Measurements from ENCODE around the gene XPC. TPM values are rescaled to one million over a fixed set of nuclear protein-coding genes. Genes with fewer than 3 reads are reported as not detected.

The XPC gene
- total RNA-seq, 1 donor = 52.1 TPM

DNA sequence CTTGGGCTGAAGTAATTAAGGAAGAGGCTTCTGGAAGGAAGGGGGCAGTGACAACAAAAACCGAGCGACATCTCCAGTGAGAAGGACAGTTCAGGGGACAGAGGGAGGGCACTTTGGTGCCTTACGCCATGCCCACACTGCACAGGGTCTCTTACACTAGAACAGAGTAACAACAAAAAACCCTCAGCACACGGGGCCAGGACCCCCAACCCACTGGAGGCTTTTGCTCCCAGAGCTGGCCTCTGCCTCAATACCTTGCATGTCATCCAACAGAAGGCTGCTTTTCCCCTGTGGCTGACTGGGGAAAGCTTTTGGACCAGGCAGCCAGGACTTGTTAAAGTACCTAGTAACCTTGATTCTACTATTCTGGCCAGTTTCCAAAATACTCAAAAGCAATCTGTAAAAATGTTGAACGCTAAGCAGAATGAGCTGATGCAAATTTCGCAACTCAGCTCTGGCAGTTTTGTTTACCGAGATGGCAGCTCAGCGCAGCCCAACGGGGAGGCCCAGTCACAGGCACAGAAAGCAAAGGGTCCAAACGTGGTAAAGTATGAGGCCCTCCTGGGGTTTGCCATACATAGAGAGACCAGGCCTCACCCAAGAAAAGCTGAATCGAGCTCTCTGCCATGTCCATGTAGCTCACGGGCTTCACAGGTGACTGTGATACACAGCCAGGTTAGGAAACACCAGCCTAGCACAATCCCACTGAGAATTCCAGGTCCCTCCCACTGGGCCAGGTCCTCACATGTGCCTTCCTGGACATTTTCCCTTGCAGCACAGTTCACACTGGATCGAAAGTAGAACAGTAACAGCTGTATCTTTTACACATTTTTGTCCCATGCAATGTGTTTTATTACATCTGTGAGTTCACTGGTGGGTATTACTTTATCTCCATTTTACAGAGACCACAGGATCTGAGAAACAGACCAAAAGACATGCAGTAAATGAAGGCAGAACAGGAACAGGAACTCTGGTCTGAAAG lies 59.7 kb downstream of the XPC start:
- Histone ChIP-seq H4K20me1 (ENCODE audit: insufficient read depth, low read length) (no peaks in the 10 kb centered on the region), H3K36me3 (ENCODE audit: insufficient read depth, low read length) (peaks cover 24% of the 10 kb centered on the region), H3K27ac (ENCODE audit: low read depth, low read length) (no peak overlapping the region), H3K79me2 (ENCODE audit: insufficient read depth, low read length) (peaks cover 11% of the 10 kb centered on the region), H3K27me3 (ENCODE audit: insufficient read depth, low read length) (no peaks in the 10 kb centered on the region), H3K4me2 (ENCODE audit: insufficient read depth, low read length) (no peak overlapping the region), H2AFZ (ENCODE audit: low read length) (no peak overlapping the region), H3K4me3 (ENCODE audit: insufficient read depth, low read length) (no peak overlapping the region), H3K4me1 (ENCODE audit: insufficient read depth, low read length) (peaks cover 5% of the 10 kb centered on the region), H3K9me3 (ENCODE audit: low read depth, low read length) (no peaks in the 10 kb centered on the region)
- no peak for TF ChIP-seq CTCF (IDR thresholded peaks at IDR 0.05; ENCODE audit: extremely low read depth, low read depth, low read length)
- DNase-seq (ENCODE audit: insufficient read length, low spot score, missing footprints) = no peak

- H2AFZ ChIP-seq (ENCODE audit: low read length) = no peak overlapping the region
- no peak overlapping the region for H3K27ac ChIP-seq (ENCODE audit: low read depth, low read length)
- H3K4me2 ChIP-seq (ENCODE audit: insufficient read depth, low read length) = no peak overlapping the region
- DNase-seq (ENCODE audit: insufficient read length, low spot score, missing footprints) = no peak
- peaks cover 3% of the 10 kb centered on the region for H3K79me2 ChIP-seq (ENCODE audit: insufficient read depth, low read length)
- no peaks in the 10 kb centered on the region for H4K20me1 ChIP-seq (ENCODE audit: insufficient read depth, low read length)
- peaks cover 29% of the 10 kb centered on the region for H3K36me3 ChIP-seq (ENCODE audit: insufficient read depth, low read length)
- H3K4me1 ChIP-seq (ENCODE audit: insufficient read depth, low read length) = no peaks in the 10 kb centered on the region
- H3K4me3 ChIP-seq (ENCODE audit: insufficient read depth, low read length) = no peak overlapping the region
- H3K27me3 ChIP-seq (ENCODE audit: insufficient read depth, low read length) = no peaks in the 10 kb centered on the region
- no peaks in the 10 kb centered on the region for H3K9me3 ChIP-seq (ENCODE audit: low read depth, low read length)
- no peak for TF ChIP-seq CTCF (IDR thresholded peaks at IDR 0.05; ENCODE audit: extremely low read depth, low read depth, low read length)
Measured at GRCh38 chr3:14117468-14118399, 60.7 kb downstream of the XPC start.

- Histone ChIP-seq H3K36me3 (ENCODE audit: insufficient read depth, low read length) (peaks cover 41% of the 10 kb centered on the region), H4K20me1 (ENCODE audit: insufficient read depth, low read length) (no peaks in the 10 kb centered on the region), H3K4me1 (ENCODE audit: insufficient read depth, low read length) (no peaks in the 10 kb centered on the region), H3K27me3 (ENCODE audit: insufficient read depth, low read length) (no peaks in the 10 kb centered on the region), H3K9me3 (ENCODE audit: low read depth, low read length) (no peaks in the 10 kb centered on the region), H3K4me3 (ENCODE audit: insufficient read depth, low read length) (no peak overlapping the region), H3K27ac (ENCODE audit: low read depth, low read length) (no peak overlapping the region), H2AFZ (ENCODE audit: low read length) (no peak overlapping the region), H3K79me2 (ENCODE audit: insufficient read depth, low read length) (no peaks in the 10 kb centered on the region), H3K4me2 (ENCODE audit: insufficient read depth, low read length) (no peak overlapping the region)
- DNase-seq (ENCODE audit: insufficient read length, low spot score, missing footprints) = no peak
- peak; percentile 36 for TF ChIP-seq CTCF (IDR thresholded peaks at IDR 0.05; ENCODE audit: extremely low read depth, low read depth, low read length)
Measured at GRCh38 chr3:14113965-14114635, 64.3 kb downstream of the XPC start.

Measured in osteoblast (primary cell).